Measurements from ENCODE around the gene TSPAN32.

DNA sequence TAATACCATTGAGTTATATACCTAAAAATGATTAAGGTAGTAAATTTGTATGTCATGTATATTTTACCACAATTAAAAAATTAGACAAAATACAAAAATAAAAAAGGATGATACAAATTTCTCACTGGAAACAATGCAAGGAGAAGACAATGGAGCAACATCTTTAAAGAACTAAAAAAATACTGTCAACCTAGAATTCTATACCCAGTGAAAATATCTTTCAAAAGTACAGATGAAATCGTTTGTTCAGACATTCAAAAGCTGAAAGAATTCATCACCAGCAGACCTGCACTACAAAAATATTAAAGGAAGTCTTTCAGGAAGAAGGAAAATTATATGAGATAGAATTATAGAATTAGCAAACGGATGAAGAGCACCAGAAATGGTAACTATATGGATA is 21.6 kb upstream of the TSPAN32 start:
- TF ChIP-seq, protein P1, sequence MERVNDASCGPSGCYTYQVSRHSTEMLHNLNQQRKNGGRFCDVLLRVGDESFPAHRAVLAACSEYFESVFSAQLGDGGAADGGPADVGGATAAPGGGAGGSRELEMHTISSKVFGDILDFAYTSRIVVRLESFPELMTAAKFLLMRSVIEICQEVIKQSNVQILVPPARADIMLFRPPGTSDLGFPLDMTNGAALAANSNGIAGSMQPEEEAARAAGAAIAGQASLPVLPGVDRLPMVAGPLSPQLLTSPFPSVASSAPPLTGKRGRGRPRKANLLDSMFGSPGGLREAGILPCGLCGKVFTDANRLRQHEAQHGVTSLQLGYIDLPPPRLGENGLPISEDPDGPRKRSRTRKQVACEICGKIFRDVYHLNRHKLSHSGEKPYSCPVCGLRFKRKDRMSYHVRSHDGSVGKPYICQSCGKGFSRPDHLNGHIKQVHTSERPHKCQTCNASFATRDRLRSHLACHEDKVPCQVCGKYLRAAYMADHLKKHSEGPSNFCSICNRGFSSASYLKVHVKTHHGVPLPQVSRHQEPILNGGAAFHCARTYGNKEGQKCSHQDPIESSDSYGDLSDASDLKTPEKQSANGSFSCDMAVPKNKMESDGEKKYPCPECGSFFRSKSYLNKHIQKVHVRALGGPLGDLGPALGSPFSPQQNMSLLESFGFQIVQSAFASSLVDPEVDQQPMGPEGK (CRISPR knock-in tag; IDR thresholded peaks at IDR 0.05; ENCODE audit: borderline replicate concordance) = no peak
- TF ChIP-seq, protein P2, sequence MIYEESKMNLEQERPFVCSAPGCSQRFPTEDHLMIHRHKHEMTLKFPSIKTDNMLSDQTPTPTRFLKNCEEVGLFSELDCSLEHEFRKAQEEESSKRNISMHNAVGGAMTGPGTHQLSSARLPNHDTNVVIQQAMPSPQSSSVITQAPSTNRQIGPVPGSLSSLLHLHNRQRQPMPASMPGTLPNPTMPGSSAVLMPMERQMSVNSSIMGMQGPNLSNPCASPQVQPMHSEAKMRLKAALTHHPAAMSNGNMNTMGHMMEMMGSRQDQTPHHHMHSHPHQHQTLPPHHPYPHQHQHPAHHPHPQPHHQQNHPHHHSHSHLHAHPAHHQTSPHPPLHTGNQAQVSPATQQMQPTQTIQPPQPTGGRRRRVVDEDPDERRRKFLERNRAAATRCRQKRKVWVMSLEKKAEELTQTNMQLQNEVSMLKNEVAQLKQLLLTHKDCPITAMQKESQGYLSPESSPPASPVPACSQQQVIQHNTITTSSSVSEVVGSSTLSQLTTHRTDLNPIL (CRISPR knock-in tag; IDR thresholded peaks at IDR 0.05; ENCODE audit: low read depth) = no peak
- TF ChIP-seq OSR1 (CRISPR knock-in tag; IDR thresholded peaks at IDR 0.05) = no peak
- TF ChIP-seq ZNF70 (CRISPR knock-in tag; IDR thresholded peaks at IDR 0.05) = no peak
- TF ChIP-seq, protein P3, sequence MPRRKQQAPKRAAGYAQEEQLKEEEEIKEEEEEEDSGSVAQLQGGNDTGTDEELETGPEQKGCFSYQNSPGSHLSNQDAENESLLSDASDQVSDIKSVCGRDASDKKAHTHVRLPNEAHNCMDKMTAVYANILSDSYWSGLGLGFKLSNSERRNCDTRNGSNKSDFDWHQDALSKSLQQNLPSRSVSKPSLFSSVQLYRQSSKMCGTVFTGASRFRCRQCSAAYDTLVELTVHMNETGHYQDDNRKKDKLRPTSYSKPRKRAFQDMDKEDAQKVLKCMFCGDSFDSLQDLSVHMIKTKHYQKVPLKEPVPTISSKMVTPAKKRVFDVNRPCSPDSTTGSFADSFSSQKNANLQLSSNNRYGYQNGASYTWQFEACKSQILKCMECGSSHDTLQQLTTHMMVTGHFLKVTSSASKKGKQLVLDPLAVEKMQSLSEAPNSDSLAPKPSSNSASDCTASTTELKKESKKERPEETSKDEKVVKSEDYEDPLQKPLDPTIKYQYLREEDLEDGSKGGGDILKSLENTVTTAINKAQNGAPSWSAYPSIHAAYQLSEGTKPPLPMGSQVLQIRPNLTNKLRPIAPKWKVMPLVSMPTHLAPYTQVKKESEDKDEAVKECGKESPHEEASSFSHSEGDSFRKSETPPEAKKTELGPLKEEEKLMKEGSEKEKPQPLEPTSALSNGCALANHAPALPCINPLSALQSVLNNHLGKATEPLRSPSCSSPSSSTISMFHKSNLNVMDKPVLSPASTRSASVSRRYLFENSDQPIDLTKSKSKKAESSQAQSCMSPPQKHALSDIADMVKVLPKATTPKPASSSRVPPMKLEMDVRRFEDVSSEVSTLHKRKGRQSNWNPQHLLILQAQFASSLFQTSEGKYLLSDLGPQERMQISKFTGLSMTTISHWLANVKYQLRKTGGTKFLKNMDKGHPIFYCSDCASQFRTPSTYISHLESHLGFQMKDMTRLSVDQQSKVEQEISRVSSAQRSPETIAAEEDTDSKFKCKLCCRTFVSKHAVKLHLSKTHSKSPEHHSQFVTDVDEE (CRISPR knock-in tag; IDR thresholded peaks at IDR 0.05) = no peak
- no peak for TF ChIP-seq CSDC2 (CRISPR knock-in tag; IDR thresholded peaks at IDR 0.05)
- TF ChIP-seq ZNF565 (CRISPR knock-in tag; conservative IDR thresholded peaks at IDR 0.05; ENCODE audit: low read depth) = no peak
- TF ChIP-seq PPARA (CRISPR knock-in tag; IDR thresholded peaks at IDR 0.05; ENCODE audit: borderline replicate concordance) = no peak
- no peak for TF ChIP-seq ESRRG (CRISPR knock-in tag; IDR thresholded peaks at IDR 0.05)
- TF ChIP-seq TOX (CRISPR knock-in tag; IDR thresholded peaks at IDR 0.05; ENCODE audit: borderline replicate concordance) = no peak
- TF ChIP-seq SNAI2 (CRISPR knock-in tag; IDR thresholded peaks at IDR 0.05) = no peak

Measured in SK-N-SH treated with all-trans-retinoic acid at 6 μM for 48 hours (cell line).